K562 (cell line): Measurements from ENCODE around the gene PAQR7. TPM values are rescaled to one million over a fixed set of nuclear protein-coding genes. Genes with fewer than 3 reads are reported as not detected.
A peak's percentile ranks its signal among the peaks of the same experiment; 100 is the strongest.

Source experiments
- ATAC-seq: fragments of 200-7000 bp; cut with Tn5 transposase; 3 replicates; pipeline ENCODE4 v1.9.1; 2020; ENCODE audit warnings: moderate library complexity
- BruUV-seq: library from RNA; stranded (reverse); fragments of 400-500 nt; replicated peaks from 2 replicates; lab custom pipeline; 2021; lab: Mats Ljungman, UMichigan
- CTCF ChIA-PET: fragments of 300-600 bp; formaldehyde crosslinking; extraction: SDS; loops from one replicate; lab custom pipeline; 2021; ENCODE audit warnings: low intra/inter-chr PET ratio; lab: Yijun Ruan, JAX
- POLR2A ChIA-PET: fragments of 300-600, 350-650 bp; sonication (Branson Sonifier 250); formaldehyde crosslinking; extraction: SDS; loops from one replicate; lab custom pipeline; 2021; ENCODE audit warnings: antibody characterized with exemption, inconsistent platforms; lab: Yijun Ruan, JAX
- DNase-seq, 4 experiments: peaks; one replicate each; pipeline versions ENCODE4 v3.0.0 to v3.0.0-alpha.2; 2011 to 2018; ENCODE audit warnings: low spot score in 3 of 4, mixed read lengths in 3 of 4; ENCODE audit errors: extremely low read depth in 1 of 4
- FAIRE-seq: peaks from 2 replicates; lab custom pipeline; 2011; peaks lifted over from hg19 to GRCh38; lab: Jason Lieb, UNC
- H2AFZ ChIP-seq: 2 replicates; pipeline ENCODE4 v1.6.0; 2011; ENCODE audit warnings: low read depth, low read length, control low read depth, inconsistent platforms
- H3K27ac ChIP-seq: fragments of 200-600 bp; 3 replicates; pipeline ENCODE4 v1.8.0; 2011; ENCODE audit warnings: low read depth, mild to moderate bottlenecking, control low read depth, inconsistent platforms, low read length, moderate library complexity, mixed read lengths; ENCODE audit errors: extremely low read depth
- H3K27me3 ChIP-seq, 2 experiments: fragments of 300-600 bp in 1 of 2; 2 replicates in 1 of 2; 3 replicates in 1 of 2; pipeline versions ENCODE4 v1.6.0 to v1.8.0; 2011; ENCODE audit warnings: inconsistent platforms in 2 of 2, low read length in 2 of 2, mild to moderate bottlenecking in 1 of 2, mixed read lengths in 1 of 2, moderate library complexity in 1 of 2; ENCODE audit not compliant: control insufficient read depth in 2 of 2, insufficient read depth in 2 of 2
- H3K36me3 ChIP-seq: fragments of 300-600 bp; 3 replicates; pipeline ENCODE4 v1.8.0; 2011; ENCODE audit warnings: mild to moderate bottlenecking, low read length, inconsistent platforms; ENCODE audit not compliant: control insufficient read depth, insufficient read depth
- H3K4me1 ChIP-seq, 2 experiments: fragments of 200-600 bp in 1 of 2; replicated peaks in 1 of 2; 2 replicates in 1 of 2; 3 replicates in 1 of 2; pipeline versions ENCODE4 v1.5.1 to v1.8.0; 2011; ENCODE audit warnings: inconsistent platforms in 2 of 2, low read length in 2 of 2, mild to moderate bottlenecking in 1 of 2, mixed read lengths in 1 of 2, moderate library complexity in 1 of 2; ENCODE audit not compliant: control insufficient read depth in 2 of 2, insufficient read depth in 2 of 2
- H3K4me2 ChIP-seq: 2 replicates; pipeline ENCODE4 v1.6.1; 2011; ENCODE audit warnings: low read length, control low read depth, inconsistent platforms, mixed read lengths; ENCODE audit not compliant: insufficient read depth
- H3K4me3 ChIP-seq: fragments of 200-600 bp; sonication (generic), shearing (Covaris generic); 2 replicates; pipeline ENCODE4 v1.5.1; 2016; ENCODE audit warnings: control low read depth, inconsistent platforms
- H3K79me2 ChIP-seq: fragments of 200-600 bp; 3 replicates; pipeline ENCODE4 v1.8.0; 2011; ENCODE audit warnings: low read length, inconsistent platforms; ENCODE audit not compliant: control insufficient read depth, insufficient read depth
- H3K9ac ChIP-seq, 2 experiments: 2 replicates each; pipeline versions ENCODE4 v1.6.0 to v1.6.1; 2011; ENCODE audit warnings: low read depth in 2 of 2, low read length in 2 of 2, control low read depth in 1 of 2, inconsistent platforms in 1 of 2, mild to moderate bottlenecking in 1 of 2, mixed read lengths in 1 of 2; ENCODE audit not compliant: insufficient read depth in 1 of 2
- H3K9me1 ChIP-seq: one replicate; pipeline ENCODE4 v1.6.0; 2011; ENCODE audit warnings: inconsistent platforms, mild to moderate bottlenecking, low read length, moderate library complexity; ENCODE audit not compliant: control insufficient read depth, insufficient read depth
- H3K9me3 ChIP-seq: replicated peaks from 2 replicates; pipeline ENCODE4 v1.5.1; 2011; ENCODE audit warnings: low read depth, low read length, inconsistent platforms; ENCODE audit not compliant: control insufficient read depth, insufficient read depth
- H4K20me1 ChIP-seq: replicated peaks from 2 replicates; pipeline ENCODE4 v1.6.1; 2011; ENCODE audit warnings: low read length, inconsistent platforms, mixed read lengths; ENCODE audit not compliant: control insufficient read depth, insufficient read depth
- CBFB ChIP-seq: sonication (generic); formaldehyde crosslinking; IDR thresholded peaks from 2 replicates; pipeline ENCODE4 v1.4.0; 2020; ENCODE audit warnings: mild to moderate bottlenecking, missing genetic modification reagents
- POU5F1 ChIP-seq: fragments of 150-350 bp; IDR thresholded peaks from 2 replicates; pipeline ENCODE4 v1.6.1; 2014; ENCODE audit warnings: borderline replicate concordance, low read length, low read depth, mild to moderate bottlenecking; ENCODE audit not compliant: partially characterized antibody
- TBP ChIP-seq: optimal IDR thresholded peaks from 2 replicates; pipeline ENCODE3; 2011; ENCODE audit warnings: low read depth, low read length, improper control_type of control experiment
- ZNF436 ChIP-seq: fragments of 250-450, 450-650 bp; sonication (Bioruptor Pico); formaldehyde crosslinking; IDR thresholded peaks from 2 replicates; pipeline ENCODE4 v1.7.0; 2020; ENCODE audit warnings: mild to moderate bottlenecking
- WGBS: fragments of 100-300 bp; shearing (Covaris generic); methylation state at CpG from one replicate; pipeline ENCODE4 v1.1.6; 2016; ENCODE audit warnings: low coverage, mixed read lengths; ENCODE audit not compliant: insufficient coverage; ENCODE audit errors: missing lambda C conversion rate; 5-methylcytosine and 5-hydroxymethylcytosine counted together
- in situ Hi-C: fragments of 300-500 bp; cut with MboI; formaldehyde crosslinking; loops from 4 replicates; pipeline ENCODE4 v1.15.0; 2018; ENCODE audit warnings: inconsistent platforms, mixed read lengths
- intact Hi-C: fragments of 100-400 bp; cut with micrococcal nuclease; formaldehyde crosslinking; loops from 2 replicates; pipeline ENCODE4 v1.14.2; 2022
- polyA plus RNA-seq, 8 experiments: library from polyadenylated mRNA; depleted of rRNA in 4 of 8; stranded (reverse) in 5 of 8; unstranded in 3 of 8; fragments of >200 nt; fragmentation: Nextera tagmentation in 2 of 8; fragmentation: Illumina TruSeq in 1 of 8; extraction: Ambion mirVana in 2 of 8; extraction: Trizol in 1 of 8; gene quantifications; 2 replicates each; pipeline versions ENCODE4 v1.2.1 to v1.2.3, GENCODE V29; 2011 to 2014; ENCODE audit warnings: inconsistent platforms in 1 of 8, missing spikeins in 1 of 8
- total RNA-seq, 7 experiments: library from RNA; depleted of rRNA in 6 of 7; stranded (reverse); fragments of >200 nt in 6 of 7; fragmentation: Illumina TruSeq in 2 of 7; extraction: Trizol in 2 of 7; gene quantifications; 2 replicates each; pipeline versions ENCODE4 v1.2.1 to v1.2.3, GENCODE V29; 2011 to 2021; ENCODE audit warnings: low replicate concordance in 1 of 7
- TF ChIP-seq, protein P1 (sequence below): sonication (generic); formaldehyde crosslinking; IDR thresholded peaks from 2 replicates; pipeline ENCODE4 v1.8.0; 2022; ENCODE audit warnings: mild to moderate bottlenecking, low read depth, missing genetic modification reagents
- TF ChIP-seq, protein P2 (sequence below): sonication (generic); formaldehyde crosslinking; IDR thresholded peaks from 2 replicates; pipeline ENCODE4 v1.8.0; 2023; ENCODE audit warnings: missing genetic modification reagents, mild to moderate bottlenecking, borderline replicate concordance

The PAQR7 gene
- total and polyA plus RNA-seq, 9 of the 15 experiments (the other 6 are each of a cell fraction or from before 2014, with no cell fraction given), result 1.1 to 5.2 (median 2.6) TPM

DNA sequence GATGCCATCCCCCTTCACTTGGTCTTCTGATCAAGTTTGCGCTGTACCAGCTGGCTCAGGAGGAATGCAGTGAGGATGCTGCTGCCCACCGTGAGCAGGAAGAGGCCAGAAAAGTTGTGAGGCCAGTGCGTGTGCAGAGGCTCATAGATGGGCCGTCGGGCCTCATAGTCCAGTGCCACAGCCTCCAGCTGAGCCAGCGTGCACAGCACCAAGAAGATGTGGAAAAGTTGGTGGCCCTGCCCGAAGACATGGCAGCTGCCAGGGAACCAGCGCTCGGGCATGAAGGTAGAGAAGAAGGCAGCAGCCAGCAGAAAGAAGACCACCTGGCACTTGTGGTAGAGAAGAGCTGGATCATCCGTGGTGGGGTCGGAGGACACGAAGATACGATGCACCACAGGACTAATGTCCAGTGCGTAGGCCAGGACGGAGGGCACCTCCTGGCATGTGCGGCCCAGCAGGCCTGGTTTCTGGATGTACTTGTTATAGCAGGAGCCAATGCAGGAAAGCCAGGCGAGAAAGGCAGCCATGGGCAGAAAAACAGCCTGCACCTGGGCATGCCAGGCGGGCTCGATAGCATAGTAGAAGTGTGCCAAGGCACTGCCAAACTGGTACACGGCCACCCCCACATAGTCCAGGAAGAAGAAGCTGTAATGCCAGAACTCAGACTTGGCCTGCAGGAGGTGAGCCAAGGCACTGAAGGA is 12.6 kb downstream of the PAQR7 start:
- no peak for DNase-seq
- 95% methylated on average over 20 of the region's 20 CpGs for WGBS
- Histone ChIP-seq H3K4me3 (no peak overlapping the region), H3K79me2 (peaks cover 29% of the 10 kb centered on the region), H3K27me3 (no peaks in the 10 kb centered on the region), H3K9me3 (no peaks in the 10 kb centered on the region), H3K9ac (peak overlapping the region in 1 of 2 experiments; percentile 75; a peak in 2 of 4 replicates), H4K20me1 (no peaks in the 10 kb centered on the region; the same call in 1 of the 2 replicates), H3K4me1 (peaks cover 24 to 49% of the 10 kb centered on the region in 2 experiments), H3K27ac (0 out of 3 replicates have a peak overlapping the region, but pooled peaks have one; percentile 92), H3K9me1 (no peaks in the 10 kb centered on the region), H2AFZ (no peak overlapping the region), H3K36me3 (peaks cover 11% of the 10 kb centered on the region; the same call in 1 of the 3 replicates), H3K4me2 (no peak overlapping the region)
- TF ChIP-seq TBP (no peak), CBFB (CRISPR knock-in tag) (peak; percentile 60; the same call in 1 of the 2 replicates), POU5F1 (no peak), ZNF436 (CRISPR knock-in tag) (no peak)
- TF ChIP-seq, protein P1, sequence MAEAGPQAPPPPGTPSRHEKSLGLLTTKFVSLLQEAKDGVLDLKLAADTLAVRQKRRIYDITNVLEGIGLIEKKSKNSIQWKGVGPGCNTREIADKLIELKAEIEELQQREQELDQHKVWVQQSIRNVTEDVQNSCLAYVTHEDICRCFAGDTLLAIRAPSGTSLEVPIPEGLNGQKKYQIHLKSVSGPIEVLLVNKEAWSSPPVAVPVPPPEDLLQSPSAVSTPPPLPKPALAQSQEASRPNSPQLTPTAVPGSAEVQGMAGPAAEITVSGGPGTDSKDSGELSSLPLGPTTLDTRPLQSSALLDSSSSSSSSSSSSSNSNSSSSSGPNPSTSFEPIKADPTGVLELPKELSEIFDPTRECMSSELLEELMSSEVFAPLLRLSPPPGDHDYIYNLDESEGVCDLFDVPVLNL (CRISPR knock-in tag), result 0 out of 2 replicates have a peak, but pooled peaks have one; percentile 20
- TF ChIP-seq, protein P2, sequence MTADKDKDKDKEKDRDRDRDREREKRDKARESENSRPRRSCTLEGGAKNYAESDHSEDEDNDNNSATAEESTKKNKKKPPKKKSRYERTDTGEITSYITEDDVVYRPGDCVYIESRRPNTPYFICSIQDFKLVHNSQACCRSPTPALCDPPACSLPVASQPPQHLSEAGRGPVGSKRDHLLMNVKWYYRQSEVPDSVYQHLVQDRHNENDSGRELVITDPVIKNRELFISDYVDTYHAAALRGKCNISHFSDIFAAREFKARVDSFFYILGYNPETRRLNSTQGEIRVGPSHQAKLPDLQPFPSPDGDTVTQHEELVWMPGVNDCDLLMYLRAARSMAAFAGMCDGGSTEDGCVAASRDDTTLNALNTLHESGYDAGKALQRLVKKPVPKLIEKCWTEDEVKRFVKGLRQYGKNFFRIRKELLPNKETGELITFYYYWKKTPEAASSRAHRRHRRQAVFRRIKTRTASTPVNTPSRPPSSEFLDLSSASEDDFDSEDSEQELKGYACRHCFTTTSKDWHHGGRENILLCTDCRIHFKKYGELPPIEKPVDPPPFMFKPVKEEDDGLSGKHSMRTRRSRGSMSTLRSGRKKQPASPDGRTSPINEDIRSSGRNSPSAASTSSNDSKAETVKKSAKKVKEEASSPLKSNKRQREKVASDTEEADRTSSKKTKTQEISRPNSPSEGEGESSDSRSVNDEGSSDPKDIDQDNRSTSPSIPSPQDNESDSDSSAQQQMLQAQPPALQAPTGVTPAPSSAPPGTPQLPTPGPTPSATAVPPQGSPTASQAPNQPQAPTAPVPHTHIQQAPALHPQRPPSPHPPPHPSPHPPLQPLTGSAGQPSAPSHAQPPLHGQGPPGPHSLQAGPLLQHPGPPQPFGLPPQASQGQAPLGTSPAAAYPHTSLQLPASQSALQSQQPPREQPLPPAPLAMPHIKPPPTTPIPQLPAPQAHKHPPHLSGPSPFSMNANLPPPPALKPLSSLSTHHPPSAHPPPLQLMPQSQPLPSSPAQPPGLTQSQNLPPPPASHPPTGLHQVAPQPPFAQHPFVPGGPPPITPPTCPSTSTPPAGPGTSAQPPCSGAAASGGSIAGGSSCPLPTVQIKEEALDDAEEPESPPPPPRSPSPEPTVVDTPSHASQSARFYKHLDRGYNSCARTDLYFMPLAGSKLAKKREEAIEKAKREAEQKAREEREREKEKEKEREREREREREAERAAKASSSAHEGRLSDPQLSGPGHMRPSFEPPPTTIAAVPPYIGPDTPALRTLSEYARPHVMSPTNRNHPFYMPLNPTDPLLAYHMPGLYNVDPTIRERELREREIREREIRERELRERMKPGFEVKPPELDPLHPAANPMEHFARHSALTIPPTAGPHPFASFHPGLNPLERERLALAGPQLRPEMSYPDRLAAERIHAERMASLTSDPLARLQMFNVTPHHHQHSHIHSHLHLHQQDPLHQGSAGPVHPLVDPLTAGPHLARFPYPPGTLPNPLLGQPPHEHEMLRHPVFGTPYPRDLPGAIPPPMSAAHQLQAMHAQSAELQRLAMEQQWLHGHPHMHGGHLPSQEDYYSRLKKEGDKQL, result 0 out of 2 replicates have a peak, but pooled peaks have one; percentile 31
- no TSS peak for BruUV-seq
- intact Hi-C loops (loop anchor here (5.0 kb wide), 1 partner anchor 369 kb away; the partner anchor contains the start of gene CEP85), in situ Hi-C loops (no loop called here)
- no peak for ATAC-seq
- no peak for FAIRE-seq
- POLR2A ChIA-PET, result interaction anchor here (1.0 to 2.0 kb wide), 7 partner anchors 9 to 147 kb away, joined by 3 to 5 read pairs (median 4); no protein-coding TSS in a partner anchor
- CTCF ChIA-PET, result no interaction called here
